ENCODE results near the gene KCNN3. TPM values are rescaled to one million over a fixed set of nuclear protein-coding genes. Genes with fewer than 3 reads are reported as not detected.
A peak's percentile ranks its signal among the peaks of the same experiment; 100 is the strongest.

The KCNN3 gene
- total RNA-seq (under 1 TPM; 0.03 to 0.23 (median 0.18) TPM), total RNA-seq (0 to 2.0 (median 0.21) reads per million in 29 experiments)
- total RNA-seq (2013), result 0.07 TPM

- ATAC-seq (replicated peaks in 1 of 4) (peak; percentile 91 to 98 (median 94)), DNase-seq (peak; percentile 36 to 80 (median 65))
- Histone ChIP-seq H3K27me3 (replicated peaks in 1 of 2; ENCODE audit: control insufficient read depth in 2 of 2, extremely low read depth in 1 of 2, insufficient read depth in 2 of 2, low read length in 1 of 2) (peaks cover 2 to 63% of the 10 kb centered on the region in 2 experiments), H3K4me1 (ENCODE audit: control insufficient read depth in 1 of 2, extremely low read depth in 1 of 2, insufficient read depth in 2 of 2, low read length in 2 of 2) (peaks cover 3 to 16% of the 10 kb centered on the region in 2 experiments), H3K4me3 (ENCODE audit: control insufficient read depth in 1 of 2, extremely low read depth in 1 of 2, low read length in 1 of 2) (no peak within 1 kb of the TSS), H3K9me3 (no peaks in the 10 kb centered on the region), H3K36me3 (ENCODE audit: control insufficient read depth in 2 of 2, extremely low read depth in 1 of 2, insufficient read depth in 1 of 2, low read length in 1 of 2) (no peaks in the 10 kb centered on the region), H3K27ac (ENCODE audit: low read length) (no peak within 1 kb of the TSS)
- Mint-ChIP-seq H3K9me3 (no peaks in the 10 kb centered on the region), H3K27me3 (peaks cover 42 to 43% of the 10 kb centered on the region in 2 donors), H3K4me1 (peaks cover 22 to 28% (median 26%) of the 10 kb centered on the region in 3 donors), H3K4me3 (peak within 1 kb of the TSS in 2 of 3 donors; percentile 22 to 61), H3K27ac (no peak within 1 kb of the TSS), H3K36me3 (no peaks in the 10 kb centered on the region)
- ChIA-PET CTCF (interaction anchor here in 1 of 2 donors (0.6 to 0.9 kb wide), 3 partner anchors 9 to 545 kb away, joined by 3 to 5 read pairs (median 3); no protein-coding TSS in a partner anchor), POLR2A (interaction anchor here in 1 of 2 donors (0.6 kb wide), 1 partner anchor 698 kb away, joined by 3 read pairs; no protein-coding TSS in a partner anchor)
- WGBS (ENCODE audit: insufficient coverage), result 0% methylated on average over 5 of the region's 17 CpGs
Measured at GRCh38 chr1:154870115-154870571, at the start of gene KCNN3. Gene KCNN3 (minus strand): TSS chr1:154870281. CDS start chr1:154869964, 317 bp downstream.

- no peaks in the 10 kb centered on the region for H3K4me1 ChIP-seq (ENCODE audit: control insufficient read depth in 1 of 2, extremely low read depth in 1 of 2, insufficient read depth in 2 of 2, low read length in 2 of 2)
- ChIA-PET POLR2A (no interaction called here), CTCF (no interaction called here)
- no peak for ATAC-seq (replicated peaks in 1 of 4)
- Mint-ChIP-seq H3K4me3 (no peak overlapping the region), H3K27ac (no peak overlapping the region), H3K36me3 (peaks cover 12% of the 10 kb centered on the region), H3K27me3 (no peaks in the 10 kb centered on the region), H3K4me1 (no peaks in the 10 kb centered on the region), H3K9me3 (peaks cover 2 to 3% (median 3%) of the 10 kb centered on the region in 3 donors)
- H3K36me3 ChIP-seq (ENCODE audit: control insufficient read depth in 2 of 2, extremely low read depth in 1 of 2, insufficient read depth in 1 of 2, low read length in 1 of 2), result peaks cover 0 to 3% of the 10 kb centered on the region in 2 donors
- no peak for DNase-seq
- H3K4me3 ChIP-seq (ENCODE audit: control insufficient read depth in 1 of 2, extremely low read depth in 1 of 2, low read length in 1 of 2), result no peak overlapping the region
- WGBS (ENCODE audit: insufficient coverage), result 100% methylated on average over 1 of the region's 3 CpGs
- H3K27ac ChIP-seq (ENCODE audit: low read length), result no peak overlapping the region
- no peaks in the 10 kb centered on the region for H3K9me3 ChIP-seq
- no peaks in the 10 kb centered on the region for H3K27me3 ChIP-seq (replicated peaks in 1 of 2; ENCODE audit: control insufficient read depth in 2 of 2, extremely low read depth in 1 of 2, insufficient read depth in 2 of 2, low read length in 1 of 2)
Measured at GRCh38 chr1:154913273-154913672, 43.2 kb upstream of the KCNN3 start.

- CTCF ChIA-PET, result no interaction called here
- Mint-ChIP-seq H3K36me3 (peaks cover 12% of the 10 kb centered on the region), H3K9me3 (peaks cover 2 to 3% (median 3%) of the 10 kb centered on the region in 3 donors), H3K27ac (no peak overlapping the region), H3K4me3 (no peak overlapping the region), H3K4me1 (no peaks in the 10 kb centered on the region), H3K27me3 (no peaks in the 10 kb centered on the region)
- ATAC-seq (replicated peaks in 1 of 4), result no peak
- POLR2A ChIA-PET, result no interaction called here
- Histone ChIP-seq H3K36me3 (ENCODE audit: control insufficient read depth in 2 of 2, extremely low read depth in 1 of 2, insufficient read depth in 1 of 2, low read length in 1 of 2) (peaks cover 0 to 3% of the 10 kb centered on the region in 2 donors), H3K27me3 (replicated peaks in 1 of 2; ENCODE audit: control insufficient read depth in 2 of 2, extremely low read depth in 1 of 2, insufficient read depth in 2 of 2, low read length in 1 of 2) (no peaks in the 10 kb centered on the region), H3K4me1 (ENCODE audit: control insufficient read depth in 1 of 2, extremely low read depth in 1 of 2, insufficient read depth in 2 of 2, low read length in 2 of 2) (no peaks in the 10 kb centered on the region), H3K27ac (ENCODE audit: low read length) (no peak overlapping the region), H3K4me3 (ENCODE audit: control insufficient read depth in 1 of 2, extremely low read depth in 1 of 2, low read length in 1 of 2) (no peak overlapping the region), H3K9me3 (no peaks in the 10 kb centered on the region)
- DNase-seq, result no peak
- 93% methylated on average over 2 of the region's 2 CpGs for WGBS (ENCODE audit: insufficient coverage)
Measured at GRCh38 chr1:154912755-154913154, 42.7 kb upstream of the KCNN3 start.

- no peak overlapping the region for H3K4me3 Mint-ChIP-seq
- Histone ChIP-seq H3K27me3 (replicated peaks in 1 of 2; ENCODE audit: control insufficient read depth in 2 of 2, extremely low read depth in 1 of 2, insufficient read depth in 2 of 2, low read length in 1 of 2) (no peaks in the 10 kb centered on the region), H3K36me3 (ENCODE audit: control insufficient read depth in 2 of 2, extremely low read depth in 1 of 2, insufficient read depth in 1 of 2, low read length in 1 of 2) (peaks cover 0 to 3% of the 10 kb centered on the region in 2 donors), H3K9me3 (no peaks in the 10 kb centered on the region), H3K4me1 (ENCODE audit: control insufficient read depth in 1 of 2, extremely low read depth in 1 of 2, insufficient read depth in 2 of 2, low read length in 2 of 2) (no peaks in the 10 kb centered on the region), H3K27ac (ENCODE audit: low read length) (no peak overlapping the region), H3K4me3 (ENCODE audit: control insufficient read depth in 1 of 2, extremely low read depth in 1 of 2, low read length in 1 of 2) (no peak overlapping the region)
- ChIA-PET POLR2A (no interaction called here), CTCF (no interaction called here)
- no peaks in the 10 kb centered on the region for H3K4me1 Mint-ChIP-seq
- no peaks in the 10 kb centered on the region for H3K27me3 Mint-ChIP-seq
- peaks cover 2 to 3% (median 3%) of the 10 kb centered on the region in 3 donors for H3K9me3 Mint-ChIP-seq
- ATAC-seq (replicated peaks in 1 of 4) (no peak), DNase-seq (no peak)
- WGBS (ENCODE audit: insufficient coverage), result 95% methylated on average over 6 of the region's 8 CpGs
- peaks cover 7% of the 10 kb centered on the region for H3K36me3 Mint-ChIP-seq
- H3K27ac Mint-ChIP-seq, result no peak overlapping the region
Measured at GRCh38 chr1:154911691-154912550, 41.8 kb upstream of the KCNN3 start.

GRCh38 chr1:154910851-154911250 is 40.8 kb upstream of the KCNN3 start:
- Mint-ChIP-seq H3K27me3 (no peaks in the 10 kb centered on the region), H3K4me1 (no peaks in the 10 kb centered on the region), H3K4me3 (no peak overlapping the region), H3K9me3 (no peaks in the 10 kb centered on the region), H3K36me3 (no peaks in the 10 kb centered on the region), H3K27ac (no peak overlapping the region)
- DNase-seq (no peak), ATAC-seq (replicated peaks in 1 of 4) (no peak)
- H3K4me3 ChIP-seq (ENCODE audit: control insufficient read depth in 1 of 2, extremely low read depth in 1 of 2, low read length in 1 of 2), result no peak overlapping the region
- no peaks in the 10 kb centered on the region for H3K4me1 ChIP-seq (ENCODE audit: control insufficient read depth in 1 of 2, extremely low read depth in 1 of 2, insufficient read depth in 2 of 2, low read length in 2 of 2)
- H3K36me3 ChIP-seq (ENCODE audit: control insufficient read depth in 2 of 2, extremely low read depth in 1 of 2, insufficient read depth in 1 of 2, low read length in 1 of 2), result no peaks in the 10 kb centered on the region
- H3K27me3 ChIP-seq (replicated peaks in 1 of 2; ENCODE audit: control insufficient read depth in 2 of 2, extremely low read depth in 1 of 2, insufficient read depth in 2 of 2, low read length in 1 of 2), result no peaks in the 10 kb centered on the region
- ChIA-PET CTCF (no interaction called here), POLR2A (no interaction called here)
- no peaks in the 10 kb centered on the region for H3K9me3 ChIP-seq
- 80% methylated on average over 1 of the region's 5 CpGs for WGBS (ENCODE audit: insufficient coverage)
- H3K27ac ChIP-seq (ENCODE audit: low read length), result no peak overlapping the region

- no peaks in the 10 kb centered on the region for H3K4me1 Mint-ChIP-seq
- no peaks in the 10 kb centered on the region for H3K36me3 ChIP-seq (ENCODE audit: control insufficient read depth in 2 of 2, extremely low read depth in 1 of 2, insufficient read depth in 1 of 2, low read length in 1 of 2)
- H3K27ac ChIP-seq (ENCODE audit: low read length), result no peak overlapping the region
- no peak overlapping the region for H3K4me3 Mint-ChIP-seq
- no peak overlapping the region for H3K4me3 ChIP-seq (ENCODE audit: control insufficient read depth in 1 of 2, extremely low read depth in 1 of 2, low read length in 1 of 2)
- ChIA-PET POLR2A (no interaction called here), CTCF (no interaction called here)
- no peaks in the 10 kb centered on the region for H3K27me3 ChIP-seq (replicated peaks in 1 of 2; ENCODE audit: control insufficient read depth in 2 of 2, extremely low read depth in 1 of 2, insufficient read depth in 2 of 2, low read length in 1 of 2)
- H3K27me3 Mint-ChIP-seq, result no peaks in the 10 kb centered on the region
- no peak for ATAC-seq (replicated peaks in 1 of 4)
- H3K9me3 ChIP-seq, result no peaks in the 10 kb centered on the region
- no peaks in the 10 kb centered on the region for H3K9me3 Mint-ChIP-seq
- no peak for DNase-seq
- 80% methylated on average over 3 of the region's 5 CpGs for WGBS (ENCODE audit: insufficient coverage)
- no peaks in the 10 kb centered on the region for H3K4me1 ChIP-seq (ENCODE audit: control insufficient read depth in 1 of 2, extremely low read depth in 1 of 2, insufficient read depth in 2 of 2, low read length in 2 of 2)
- no peaks in the 10 kb centered on the region for H3K36me3 Mint-ChIP-seq
- no peak overlapping the region for H3K27ac Mint-ChIP-seq
Measured at GRCh38 chr1:154908937-154909336, 38.9 kb upstream of the KCNN3 start.
